SH-SY5Y (cell line): ENCODE data around the gene IGSF23.

Source experiments
- GATA2 ChIP-seq: IDR thresholded peaks from 2 replicates; pipeline ENCODE4 v1.6.1; 2011; ENCODE audit warnings: mild to moderate bottlenecking, low read depth, low read length
- GATA3 ChIP-seq: IDR thresholded peaks from 2 replicates; pipeline ENCODE4 v1.6.1; 2011; ENCODE audit warnings: low read depth, mild to moderate bottlenecking, low read length, moderate library complexity

GRCh38 chr19:44640518-44640917, 27.2 kb downstream of the IGSF23 start:
- TF ChIP-seq GATA2 (no peak), GATA3 (no peak)
